Measurements from ENCODE around the gene SPATA13.

DNA sequence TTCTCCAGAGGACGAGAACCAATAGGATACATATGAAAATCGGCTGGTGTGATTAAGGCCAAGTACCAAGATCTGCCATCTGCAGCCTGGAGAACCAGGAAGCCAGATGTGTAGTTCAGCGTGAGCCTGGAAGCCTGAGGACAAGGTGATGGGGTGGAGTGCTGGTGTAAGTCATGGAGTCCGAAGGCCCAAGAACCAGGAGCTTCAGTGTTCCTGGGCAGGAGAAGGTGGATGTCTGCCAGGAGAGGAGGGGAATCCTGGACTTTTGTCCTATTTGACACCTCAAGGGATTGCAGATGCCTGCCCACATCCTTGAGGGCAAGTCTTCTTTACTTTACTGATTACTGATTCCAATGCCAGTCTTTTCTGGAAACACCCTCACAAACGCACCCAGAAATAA, 71.5 kb downstream of the SPATA13 start:
- TF ChIP-seq, protein P1, sequence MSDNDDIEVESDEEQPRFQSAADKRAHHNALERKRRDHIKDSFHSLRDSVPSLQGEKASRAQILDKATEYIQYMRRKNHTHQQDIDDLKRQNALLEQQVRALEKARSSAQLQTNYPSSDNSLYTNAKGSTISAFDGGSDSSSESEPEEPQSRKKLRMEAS (IDR thresholded peaks at IDR 0.05) = no peak
- TF ChIP-seq, protein P2, sequence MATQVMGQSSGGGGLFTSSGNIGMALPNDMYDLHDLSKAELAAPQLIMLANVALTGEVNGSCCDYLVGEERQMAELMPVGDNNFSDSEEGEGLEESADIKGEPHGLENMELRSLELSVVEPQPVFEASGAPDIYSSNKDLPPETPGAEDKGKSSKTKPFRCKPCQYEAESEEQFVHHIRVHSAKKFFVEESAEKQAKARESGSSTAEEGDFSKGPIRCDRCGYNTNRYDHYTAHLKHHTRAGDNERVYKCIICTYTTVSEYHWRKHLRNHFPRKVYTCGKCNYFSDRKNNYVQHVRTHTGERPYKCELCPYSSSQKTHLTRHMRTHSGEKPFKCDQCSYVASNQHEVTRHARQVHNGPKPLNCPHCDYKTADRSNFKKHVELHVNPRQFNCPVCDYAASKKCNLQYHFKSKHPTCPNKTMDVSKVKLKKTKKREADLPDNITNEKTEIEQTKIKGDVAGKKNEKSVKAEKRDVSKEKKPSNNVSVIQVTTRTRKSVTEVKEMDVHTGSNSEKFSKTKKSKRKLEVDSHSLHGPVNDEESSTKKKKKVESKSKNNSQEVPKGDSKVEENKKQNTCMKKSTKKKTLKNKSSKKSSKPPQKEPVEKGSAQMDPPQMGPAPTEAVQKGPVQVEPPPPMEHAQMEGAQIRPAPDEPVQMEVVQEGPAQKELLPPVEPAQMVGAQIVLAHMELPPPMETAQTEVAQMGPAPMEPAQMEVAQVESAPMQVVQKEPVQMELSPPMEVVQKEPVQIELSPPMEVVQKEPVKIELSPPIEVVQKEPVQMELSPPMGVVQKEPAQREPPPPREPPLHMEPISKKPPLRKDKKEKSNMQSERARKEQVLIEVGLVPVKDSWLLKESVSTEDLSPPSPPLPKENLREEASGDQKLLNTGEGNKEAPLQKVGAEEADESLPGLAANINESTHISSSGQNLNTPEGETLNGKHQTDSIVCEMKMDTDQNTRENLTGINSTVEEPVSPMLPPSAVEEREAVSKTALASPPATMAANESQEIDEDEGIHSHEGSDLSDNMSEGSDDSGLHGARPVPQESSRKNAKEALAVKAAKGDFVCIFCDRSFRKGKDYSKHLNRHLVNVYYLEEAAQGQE (IDR thresholded peaks at IDR 0.05; ENCODE audit: low read depth) = no peak
- TF ChIP-seq SIN3A (IDR thresholded peaks at IDR 0.05; ENCODE audit: low read depth) = no peak
- TF ChIP-seq CTCF (IDR thresholded peaks at IDR 0.05 in 2 of 3, conservative IDR thresholded peaks at IDR 0.05 in 1 of 3; ENCODE audit: borderline replicate concordance in 1 of 3, insufficient read depth in 1 of 3, low read depth in 2 of 3, low read length in 2 of 3) = no peak
- no peak for TF ChIP-seq ZFX (IDR thresholded peaks at IDR 0.05)
- no peak for TF ChIP-seq EZH2phosphoT487 (IDR thresholded peaks at IDR 0.05; ENCODE audit: borderline replicate concordance)
- TF ChIP-seq EZH2 (IDR thresholded peaks at IDR 0.05) = no peak
- TF ChIP-seq CEBPB (IDR thresholded peaks at IDR 0.05; ENCODE audit: low read depth) = no peak
- TF ChIP-seq POLR2AphosphoS5 (IDR thresholded peaks at IDR 0.05; ENCODE audit: low read depth, low read length) = no peak
- no peak for TF ChIP-seq YY1 (IDR thresholded peaks at IDR 0.05; ENCODE audit: extremely low read depth, insufficient replicate concordance, low read depth, low read length)

Data from HCT116 (cell line).